ENCODE measurements around the gene EXOC4.

- TF ChIP-seq POLR2A (IDR thresholded peaks at IDR 0.05): no peak
- TF ChIP-seq, protein P1, sequence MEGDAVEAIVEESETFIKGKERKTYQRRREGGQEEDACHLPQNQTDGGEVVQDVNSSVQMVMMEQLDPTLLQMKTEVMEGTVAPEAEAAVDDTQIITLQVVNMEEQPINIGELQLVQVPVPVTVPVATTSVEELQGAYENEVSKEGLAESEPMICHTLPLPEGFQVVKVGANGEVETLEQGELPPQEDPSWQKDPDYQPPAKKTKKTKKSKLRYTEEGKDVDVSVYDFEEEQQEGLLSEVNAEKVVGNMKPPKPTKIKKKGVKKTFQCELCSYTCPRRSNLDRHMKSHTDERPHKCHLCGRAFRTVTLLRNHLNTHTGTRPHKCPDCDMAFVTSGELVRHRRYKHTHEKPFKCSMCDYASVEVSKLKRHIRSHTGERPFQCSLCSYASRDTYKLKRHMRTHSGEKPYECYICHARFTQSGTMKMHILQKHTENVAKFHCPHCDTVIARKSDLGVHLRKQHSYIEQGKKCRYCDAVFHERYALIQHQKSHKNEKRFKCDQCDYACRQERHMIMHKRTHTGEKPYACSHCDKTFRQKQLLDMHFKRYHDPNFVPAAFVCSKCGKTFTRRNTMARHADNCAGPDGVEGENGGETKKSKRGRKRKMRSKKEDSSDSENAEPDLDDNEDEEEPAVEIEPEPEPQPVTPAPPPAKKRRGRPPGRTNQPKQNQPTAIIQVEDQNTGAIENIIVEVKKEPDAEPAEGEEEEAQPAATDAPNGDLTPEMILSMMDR (IDR thresholded peaks at IDR 0.05): no peak
These were observed 792.8 kb downstream of the EXOC4 start for GRCh38 chr7:134045716-134046115.
